ENCODE results near the gene AGPS. TPM values are rescaled to one million over a fixed set of nuclear protein-coding genes. Genes with fewer than 3 reads are reported as not detected.
"Not testable (repeated sequence)": the region's sequence is repeated elsewhere in the genome, so short reads cannot be mapped to it uniquely, and the experiment has no call there.

Gene AGPS
- total and polyA plus RNA-seq, 5 experiments from 2014 or later: 13.0 to 25.6 (median 16.3) TPM

- Mint-ChIP-seq H3K9me3 (peaks cover 0 to 10% (median 3%) of the 10 kb centered on the region in 9 donors), H3K4me1 (peaks cover 0 to 7% (median 0%) of the 10 kb centered on the region in 4 donors), H3K27me3 (no peaks in the 10 kb centered on the region), H3K4me3 (no peak overlapping the region), H3K27ac (peak overlapping the region in 2 of 10 donors; percentile 43 to 63), H3K36me3 (peaks cover 3 to 8% (median 4%) of the 10 kb centered on the region in 3 donors)
- POLR2A ChIA-PET: no interaction called here
- ATAC-seq (no peak), DNase-seq (no peak)
These were observed 150.6 kb downstream of the AGPS start for GRCh38 chr2:177543007-177543760.

- H3K9me3 Mint-ChIP-seq: peaks cover 0 to 10% (median 3%) of the 10 kb centered on the region in 9 donors
- POLR2A ChIA-PET: no interaction called here
These were observed 152.6 kb downstream of the AGPS start for GRCh38 chr2:177545143-177545542.

GRCh38 chr2:177545981-177546585, 153.5 kb downstream of the AGPS start:
- DNase-seq (no peak), ATAC-seq (no peak)
- Mint-ChIP-seq H3K36me3 (peaks cover 0 to 8% (median 6%) of the 10 kb centered on the region in 3 donors), H3K27ac (peak overlapping the region in 3 of 10 donors; percentile 1 to 65 (median 27)), H3K4me3 (no peak overlapping the region), H3K9me3 (peaks cover 0 to 11% (median 4%) of the 10 kb centered on the region in 9 donors), H3K27me3 (no peaks in the 10 kb centered on the region), H3K4me1 (peaks cover 0 to 7% (median 0%) of the 10 kb centered on the region in 4 donors)
- POLR2A ChIA-PET: no interaction called here

More at GRCh38 chr2:177545143-177545542, 152.6 kb downstream of the AGPS start:
- Mint-ChIP-seq H3K27me3 (no peaks in the 10 kb centered on the region), H3K4me1 (peaks cover 0 to 7% (median 0%) of the 10 kb centered on the region in 4 donors), H3K27ac (no peak overlapping the region), H3K4me3 (no peak overlapping the region), H3K36me3 (peaks cover 0 to 8% (median 5%) of the 10 kb centered on the region in 3 donors)
- DNase-seq (no peak), ATAC-seq (no peak)

GRCh38 chr2:177547122-177547521, 154.5 kb downstream of the AGPS start:
- Mint-ChIP-seq H3K4me3 (no peak overlapping the region), H3K27ac (no peak overlapping the region), H3K4me1 (peaks cover 0 to 7% (median 2%) of the 10 kb centered on the region in 4 donors), H3K9me3 (peaks cover 0 to 11% (median 4%) of the 10 kb centered on the region in 9 donors), H3K36me3 (peaks cover 0 to 8% (median 6%) of the 10 kb centered on the region in 3 donors), H3K27me3 (no peaks in the 10 kb centered on the region)
- POLR2A ChIA-PET: no interaction called here
- ATAC-seq (no peak), DNase-seq (no peak)

- DNase-seq (no peak), ATAC-seq (no peak)
- Mint-ChIP-seq H3K4me3 (no peak overlapping the region), H3K4me1 (peaks cover 3 to 9% (median 6%) of the 10 kb centered on the region in 4 donors), H3K27ac (no peak overlapping the region), H3K27me3 (no peaks in the 10 kb centered on the region), H3K9me3 (peaks cover 0 to 11% (median 4%) of the 10 kb centered on the region in 9 donors), H3K36me3 (peaks cover 0 to 8% (median 6%) of the 10 kb centered on the region in 3 donors)
- POLR2A ChIA-PET: no interaction called here
These were observed 155.2 kb downstream of the AGPS start for GRCh38 chr2:177547772-177548171.

- POLR2A ChIA-PET: no interaction called here
- DNase-seq: no peak
- Mint-ChIP-seq H3K9me3 (peaks cover 0 to 11% (median 4%) of the 10 kb centered on the region in 9 donors), H3K4me3 (no peak overlapping the region), H3K27ac (no peak overlapping the region), H3K36me3 (peaks cover 0 to 12% (median 8%) of the 10 kb centered on the region in 3 donors), H3K4me1 (peaks cover 6 to 16% (median 12%) of the 10 kb centered on the region in 4 donors), H3K27me3 (no peaks in the 10 kb centered on the region)
- no peak for ATAC-seq
These were observed 156.1 kb downstream of the AGPS start for GRCh38 chr2:177548636-177549035.

- Mint-ChIP-seq H3K27ac (no peak overlapping the region), H3K27me3 (no peaks in the 10 kb centered on the region), H3K9me3 (peaks cover 0 to 11% (median 4%) of the 10 kb centered on the region in 9 donors), H3K4me3 (no peak overlapping the region), H3K36me3 (peaks cover 0 to 12% (median 8%) of the 10 kb centered on the region in 3 donors), H3K4me1 (peaks cover 6 to 18% (median 12%) of the 10 kb centered on the region in 4 donors)
- POLR2A ChIA-PET: no interaction called here
- no peak for ATAC-seq
- DNase-seq: no peak
These were observed 156.6 kb downstream of the AGPS start for GRCh38 chr2:177549171-177549570.

GRCh38 chr2:177550264-177551200, 158.0 kb downstream of the AGPS start:
- Mint-ChIP-seq H3K9me3 (peaks cover 0 to 11% (median 4%) of the 10 kb centered on the region in 9 donors), H3K27me3 (no peaks in the 10 kb centered on the region), H3K27ac (peak overlapping the region in 5 of 10 donors; percentile 7 to 90 (median 22)), H3K4me1 (peaks cover 6 to 14% (median 11%) of the 10 kb centered on the region in 4 donors), H3K4me3 (peak overlapping the region in 4 of 10 donors; percentile 10 to 49 (median 28)), H3K36me3 (peaks cover 0 to 12% (median 8%) of the 10 kb centered on the region in 3 donors)
- no peak for DNase-seq
- POLR2A ChIA-PET: interaction anchor here (0.7 kb wide), 1 partner anchor 1150 kb away, joined by 3 read pairs; no protein-coding TSS in a partner anchor
- ATAC-seq: no peak

GRCh38 chr2:177551360-177551759, 158.8 kb downstream of the AGPS start:
- H3K27me3 Mint-ChIP-seq, H3K36me3 Mint-ChIP-seq, ATAC-seq, POLR2A ChIA-PET, H3K9me3 Mint-ChIP-seq, DNase-seq: not testable (repeated sequence)
- peak overlapping the region in 9 of 10 donors; percentile 74 to 100 (median 86) for H3K27ac Mint-ChIP-seq
- peak overlapping the region in 9 of 10 donors; percentile 32 to 97 (median 50) for H3K4me3 Mint-ChIP-seq
- peaks cover 6 to 14% (median 11%) of the 10 kb centered on the region in 4 donors for H3K4me1 Mint-ChIP-seq

- ATAC-seq (no peak), DNase-seq (peak in 4 of 10 donors; percentile 0 to 65 (median 2))
- peaks cover 0 to 7% (median 0%) of the 10 kb centered on the region in 9 donors for H3K9me3 Mint-ChIP-seq
- peaks cover 0 to 8% (median 4%) of the 10 kb centered on the region in 3 donors for H3K36me3 Mint-ChIP-seq
- no peaks in the 10 kb centered on the region for H3K27me3 Mint-ChIP-seq
- H3K4me3 Mint-ChIP-seq: peak overlapping the region; percentile 92 to 99 (median 97)
- H3K27ac Mint-ChIP-seq: peak overlapping the region; percentile 99 to 100 (median 100)
- H3K4me1 Mint-ChIP-seq: peaks cover 6 to 14% (median 11%) of the 10 kb centered on the region in 4 donors
- POLR2A ChIA-PET: interaction anchor here (1.1 kb wide), 1 partner anchor 340 kb away, joined by 3 read pairs; no protein-coding TSS in a partner anchor
These were observed 159.4 kb downstream of the AGPS start for GRCh38 chr2:177551989-177552421.

GRCh38 chr2:177552422-177553175, 160.0 kb downstream of the AGPS start:
- POLR2A ChIA-PET: interaction anchor here (1.1 kb wide), 1 partner anchor 341 kb away, joined by 3 read pairs; no protein-coding TSS in a partner anchor
- peak overlapping the region; percentile 92 to 99 (median 97) for H3K4me3 Mint-ChIP-seq
- ATAC-seq: peak; percentile 91 to 92
- H3K27ac Mint-ChIP-seq: peak overlapping the region; percentile 99 to 100 (median 100)
- H3K27me3 Mint-ChIP-seq: no peaks in the 10 kb centered on the region
- H3K9me3 Mint-ChIP-seq: peaks cover 0 to 7% (median 2%) of the 10 kb centered on the region in 9 donors
- peaks cover 6 to 14% (median 11%) of the 10 kb centered on the region in 4 donors for H3K4me1 Mint-ChIP-seq
- peak; percentile 81 to 99 (median 94) for DNase-seq
- peaks cover 0 to 11% (median 4%) of the 10 kb centered on the region in 3 donors for H3K36me3 Mint-ChIP-seq
